AG04450 (cell line): ENCODE data around the gene NFATC4. TPM values are rescaled to one million over a fixed set of nuclear protein-coding genes. Genes with fewer than 3 reads are reported as not detected.

Source experiments
- CTCF ChIA-PET: fragments of 300-600, 350-600 bp; formaldehyde crosslinking; extraction: SDS; loops from one replicate; lab custom pipeline; 2022; ENCODE audit warnings: antibody characterized with exemption, inconsistent platforms; lab: Charles Lee
- POLR2A ChIA-PET: fragments of 350-600 bp; formaldehyde crosslinking; extraction: SDS; loops from one replicate; lab custom pipeline; 2021; ENCODE audit warnings: antibody characterized with exemption, inconsistent platforms; lab: Yijun Ruan, JAX
- DNase-seq: peaks from one replicate; pipeline ENCODE4 v3.0.0-alpha.2; 2011; ENCODE audit warnings: low read depth, low spot score
- H3K27ac ChIP-seq: one replicate; pipeline ENCODE4 v1.5.1; 2012; ENCODE audit warnings: low read depth, low read length, control low read depth
- H3K27me3 ChIP-seq: one replicate; pipeline ENCODE4 v1.6.0; 2012; ENCODE audit warnings: low read length; ENCODE audit not compliant: control insufficient read depth, insufficient read depth
- H3K4me3 ChIP-seq: 2 replicates; pipeline ENCODE4 v1.5.1; 2011; ENCODE audit warnings: mild to moderate bottlenecking, low read depth, low read length, control low read depth
- H3K9me3 ChIP-seq: 2 replicates; pipeline ENCODE4 v1.5.1; 2012; ENCODE audit warnings: low read length; ENCODE audit not compliant: control insufficient read depth, insufficient read depth
- polyA plus RNA-seq: library from polyadenylated mRNA; depleted of rRNA; stranded (reverse); fragments of >200 nt; gene quantifications from 2 replicates; pipeline ENCODE4 v1.2.3, GENCODE V29; 2011
- TF ChIP-seq, protein P1 (sequence below): IDR thresholded peaks from 2 replicates; pipeline ENCODE4 v1.5.1; 2011; ENCODE audit warnings: low read depth, low read length, control low read depth, inconsistent platforms

Gene NFATC4
- polyA plus RNA-seq, 1 experiment: 42.0 TPM

DNA sequence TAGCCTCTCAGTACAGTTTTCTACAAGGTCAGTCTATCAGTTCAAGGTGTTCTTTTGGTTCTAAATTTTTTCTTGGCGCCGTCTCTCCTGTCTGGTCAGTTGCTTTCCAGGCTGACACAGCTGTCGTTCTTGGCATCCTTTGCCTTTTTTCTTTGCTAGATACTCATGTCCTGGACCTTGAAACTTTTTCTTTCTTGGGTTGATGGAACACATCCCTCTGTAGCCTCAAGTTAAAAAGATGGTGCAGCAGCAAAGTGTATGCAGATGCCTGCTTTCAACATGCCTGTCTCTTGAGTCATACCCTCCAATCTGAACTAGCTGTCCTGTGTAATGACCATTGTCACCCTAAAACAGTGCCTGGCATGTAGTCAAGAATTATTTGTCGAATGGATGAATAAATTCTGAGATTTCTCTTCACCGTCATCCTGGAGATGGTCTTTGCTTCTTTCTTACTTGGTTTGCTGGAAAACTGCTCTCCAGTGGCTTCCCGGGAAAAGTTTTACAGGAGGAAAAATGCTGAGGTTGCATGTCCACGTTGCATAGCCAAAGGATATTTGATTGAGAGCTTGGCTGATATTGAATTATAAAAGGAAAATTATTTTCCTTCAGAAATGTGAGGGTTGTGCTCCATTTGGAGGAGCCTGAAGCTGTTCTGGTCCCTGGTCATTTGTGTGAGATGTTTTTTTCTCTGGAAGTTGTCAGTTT is 35.5 kb downstream of the NFATC4 start:
- TF ChIP-seq, protein P1, sequence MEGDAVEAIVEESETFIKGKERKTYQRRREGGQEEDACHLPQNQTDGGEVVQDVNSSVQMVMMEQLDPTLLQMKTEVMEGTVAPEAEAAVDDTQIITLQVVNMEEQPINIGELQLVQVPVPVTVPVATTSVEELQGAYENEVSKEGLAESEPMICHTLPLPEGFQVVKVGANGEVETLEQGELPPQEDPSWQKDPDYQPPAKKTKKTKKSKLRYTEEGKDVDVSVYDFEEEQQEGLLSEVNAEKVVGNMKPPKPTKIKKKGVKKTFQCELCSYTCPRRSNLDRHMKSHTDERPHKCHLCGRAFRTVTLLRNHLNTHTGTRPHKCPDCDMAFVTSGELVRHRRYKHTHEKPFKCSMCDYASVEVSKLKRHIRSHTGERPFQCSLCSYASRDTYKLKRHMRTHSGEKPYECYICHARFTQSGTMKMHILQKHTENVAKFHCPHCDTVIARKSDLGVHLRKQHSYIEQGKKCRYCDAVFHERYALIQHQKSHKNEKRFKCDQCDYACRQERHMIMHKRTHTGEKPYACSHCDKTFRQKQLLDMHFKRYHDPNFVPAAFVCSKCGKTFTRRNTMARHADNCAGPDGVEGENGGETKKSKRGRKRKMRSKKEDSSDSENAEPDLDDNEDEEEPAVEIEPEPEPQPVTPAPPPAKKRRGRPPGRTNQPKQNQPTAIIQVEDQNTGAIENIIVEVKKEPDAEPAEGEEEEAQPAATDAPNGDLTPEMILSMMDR: no peak
- CTCF ChIA-PET: interaction anchor here (1.2 to 3.8 kb wide), 5 partner anchors 10 to 70 kb away, joined by 4 to 24 read pairs (median 8); no protein-coding TSS in a partner anchor
- no peaks in the 10 kb centered on the region for H3K9me3 ChIP-seq
- no peak for DNase-seq
- no peak overlapping the region for H3K27ac ChIP-seq
- peaks cover 6% of the 10 kb centered on the region for H3K27me3 ChIP-seq
- POLR2A ChIA-PET: interaction anchor here (1.0 to 1.6 kb wide), 2 partner anchors 26 to 30 kb away, joined by 3 to 4 read pairs; partner anchors contain the start of genes CBLN3 and KHNYN
- no peak overlapping the region for H3K4me3 ChIP-seq

DNA sequence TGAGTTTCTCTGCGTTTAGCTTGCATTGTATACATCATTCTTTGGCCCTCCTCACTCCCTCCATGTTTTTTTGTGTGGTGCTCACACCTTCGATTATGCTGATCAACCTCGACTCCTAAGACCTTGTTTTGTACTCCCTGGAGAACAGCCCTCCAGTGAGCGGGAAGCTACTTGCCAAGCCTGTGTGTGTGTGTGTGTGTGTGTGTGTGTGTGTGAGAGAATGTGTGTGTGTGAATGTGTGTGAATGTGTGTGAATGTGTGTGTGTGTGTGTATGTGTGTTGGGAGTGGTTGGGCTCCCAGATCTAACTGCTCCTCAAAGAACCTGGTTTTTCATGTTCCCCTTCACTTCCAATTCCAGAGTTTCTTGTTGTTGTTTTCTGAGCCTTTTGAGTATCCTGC is 36.8 kb downstream of the NFATC4 start:
- TF ChIP-seq, protein P1: no peak
- peaks cover 6% of the 10 kb centered on the region for H3K27me3 ChIP-seq
- no peak overlapping the region for H3K27ac ChIP-seq
- H3K9me3 ChIP-seq: no peaks in the 10 kb centered on the region
- ChIA-PET POLR2A (interaction anchor here (1.6 kb wide), 1 partner anchor 32 kb away, joined by 4 read pairs; no protein-coding TSS in a partner anchor), CTCF (interaction anchor here (0.7 to 3.8 kb wide), 5 partner anchors 9 to 108 kb away, joined by 3 to 24 read pairs (median 6); no protein-coding TSS in a partner anchor)
- no peak for DNase-seq
- no peak overlapping the region for H3K4me3 ChIP-seq

DNA sequence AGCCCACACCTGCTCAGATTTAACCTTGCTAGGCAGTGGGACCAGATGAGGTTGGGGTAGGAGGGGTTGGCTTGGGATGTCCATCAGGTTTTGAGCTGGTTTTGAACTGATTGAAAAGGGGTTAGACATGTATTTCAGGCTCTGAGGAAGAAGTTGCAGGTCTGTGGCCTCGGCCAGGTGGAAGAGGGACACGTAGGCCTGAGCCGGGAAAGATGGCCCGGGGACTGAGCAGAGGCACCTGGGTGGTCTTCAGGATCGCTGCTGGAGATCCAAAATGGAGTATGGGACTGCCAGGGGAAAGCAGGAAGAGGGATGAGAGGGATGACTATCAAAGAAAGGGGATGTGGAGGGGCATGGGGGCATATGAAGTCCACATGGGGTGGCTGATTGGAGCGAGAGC is 38.4 kb downstream of the NFATC4 start:
- DNase-seq: no peak
- ChIA-PET POLR2A (interaction anchor here (0.7 kb wide), 1 partner anchor 40 kb away, joined by 5 read pairs; no protein-coding TSS in a partner anchor), CTCF (interaction anchor here (1.2 to 3.6 kb wide), 5 partner anchors 25 to 316 kb away, joined by 3 to 18 read pairs (median 8); partner anchors contain the start of gene CIDEB)
- H3K4me3 ChIP-seq: no peak overlapping the region
- TF ChIP-seq, protein P1: no peak
- no peak overlapping the region for H3K27ac ChIP-seq
- no peaks in the 10 kb centered on the region for H3K9me3 ChIP-seq
- peaks cover 6% of the 10 kb centered on the region for H3K27me3 ChIP-seq

DNA sequence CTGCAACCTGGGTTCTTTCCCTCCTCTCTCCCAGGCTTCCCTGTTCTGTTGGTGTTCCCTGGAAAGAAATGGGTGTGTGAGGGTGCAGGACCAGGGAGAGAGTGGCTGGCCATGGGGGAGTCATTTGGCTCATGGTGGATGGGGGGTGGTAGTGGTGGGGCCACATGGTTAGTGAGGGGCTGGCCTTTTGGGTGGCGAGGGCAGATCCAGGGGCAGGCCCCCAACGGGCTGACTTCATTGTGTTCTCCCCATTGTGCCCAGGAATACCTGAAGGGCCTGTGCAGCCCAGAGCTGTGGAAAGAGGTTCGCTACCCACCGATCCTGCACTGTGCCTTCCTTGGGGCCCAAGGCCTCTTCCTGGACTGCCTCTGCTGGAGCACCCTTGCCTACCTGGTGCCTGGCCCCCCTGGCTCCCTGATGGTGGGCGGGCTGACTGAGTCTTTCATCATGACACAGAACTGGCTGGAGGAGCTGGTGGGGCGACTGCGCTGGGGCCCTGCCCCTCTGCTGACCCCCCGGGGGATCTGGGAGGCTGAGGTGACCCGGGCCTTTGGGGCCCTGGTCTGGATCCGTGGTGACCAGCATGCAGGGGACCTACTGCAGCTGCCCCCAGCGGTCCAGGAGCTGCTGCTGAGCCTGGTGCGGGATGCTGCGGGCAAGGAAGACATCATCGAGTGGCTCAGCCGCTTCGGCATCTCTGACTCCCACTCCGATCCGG is 39.8 kb downstream of the NFATC4 start:
- no peak for DNase-seq
- H3K4me3 ChIP-seq: no peak overlapping the region
- POLR2A ChIA-PET: no interaction called here
- H3K27ac ChIP-seq: no peak overlapping the region
- TF ChIP-seq, protein P1: no peak
- CTCF ChIA-PET: interaction anchor here (1.5 to 3.6 kb wide), 4 partner anchors 24 to 75 kb away, joined by 7 to 18 read pairs (median 9); no protein-coding TSS in a partner anchor
- peaks cover 6% of the 10 kb centered on the region for H3K27me3 ChIP-seq
- no peaks in the 10 kb centered on the region for H3K9me3 ChIP-seq
